NCI-H82 treated with DMSO at 0.1 percent for 48 hours (cell line): ENCODE results near the gene GRID2.

Source experiments
- DNase-seq: peaks from one replicate; lab custom pipeline; 2025; ENCODE audit not compliant: unreplicated experiment; lab: John Stamatoyannopoulos, UW

Gene GRID2

DNA sequence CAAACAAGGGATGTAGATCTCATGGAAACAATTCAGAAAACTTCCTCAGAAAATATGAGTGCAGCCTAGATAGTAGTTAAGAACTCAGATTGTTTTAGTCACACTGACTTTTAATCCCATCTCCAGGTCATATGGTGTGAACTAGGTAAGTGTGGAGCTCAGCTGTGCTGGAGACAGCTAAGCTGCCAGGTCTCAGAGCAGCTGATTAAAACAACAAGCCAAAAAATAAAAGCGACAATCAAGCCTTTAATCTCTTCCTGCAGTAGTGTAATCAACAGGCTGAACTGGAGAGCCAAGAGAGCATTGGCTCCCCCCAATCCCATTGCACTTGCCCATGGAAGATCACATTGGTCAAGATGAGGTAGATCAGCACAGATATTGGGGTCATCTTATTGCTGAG lies 1426.5 kb downstream of the GRID2 start:
- DNase-seq: peak; percentile 1

GRCh38 chr4:93730760-93731159 lies 1427.0 kb downstream of the GRID2 start:
- no peak for DNase-seq

DNA sequence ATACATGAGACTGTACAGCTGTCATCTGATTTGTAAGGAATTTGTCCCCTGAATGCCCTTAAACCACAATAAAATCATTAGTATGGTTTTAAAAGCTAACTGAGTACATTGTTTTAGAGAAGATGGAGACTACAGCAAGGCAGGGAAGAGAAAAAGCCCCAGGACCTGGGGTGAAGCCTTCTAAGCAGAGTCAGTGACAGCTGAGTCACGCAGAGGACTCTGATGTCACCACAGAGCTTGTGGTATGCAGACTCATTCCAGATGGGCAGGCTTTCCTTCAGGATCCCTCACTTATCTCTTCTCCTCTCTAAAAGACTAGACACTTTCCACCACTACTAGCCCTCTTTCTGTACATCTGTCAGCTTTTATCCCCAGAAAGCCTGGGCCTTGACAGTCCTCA lies 1427.7 kb downstream of the GRID2 start:
- no peak for DNase-seq

- DNase-seq: no peak
Observed at GRCh38 chr4:93732509-93732908, 1428.7 kb downstream of the GRID2 start.

GRCh38 chr4:93740890-93741289 lies 1437.1 kb downstream of the GRID2 start:
- DNase-seq: no peak

DNA sequence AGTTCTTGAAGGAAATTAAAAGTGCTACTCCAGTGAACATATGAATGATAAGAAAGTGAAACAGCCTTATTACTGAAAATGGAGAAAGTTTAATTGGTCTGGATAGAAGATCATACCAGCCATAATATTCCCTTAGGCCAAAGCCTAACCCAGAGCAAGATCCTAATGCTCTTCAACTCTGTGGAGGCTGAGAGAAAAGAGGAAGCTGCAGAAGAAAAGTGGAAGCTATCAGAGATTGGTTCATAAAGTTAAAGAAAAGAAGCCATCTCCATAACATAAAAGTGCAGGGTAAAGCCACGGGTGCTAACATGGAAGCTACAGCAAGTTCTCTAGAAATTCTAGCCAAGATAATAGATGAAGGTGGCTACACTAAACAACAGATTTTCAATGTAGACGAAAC lies 1439.3 kb downstream of the GRID2 start:
- DNase-seq: no peak

- no peak for DNase-seq
Observed at GRCh38 chr4:93743635-93744034, 1439.9 kb downstream of the GRID2 start.

DNA sequence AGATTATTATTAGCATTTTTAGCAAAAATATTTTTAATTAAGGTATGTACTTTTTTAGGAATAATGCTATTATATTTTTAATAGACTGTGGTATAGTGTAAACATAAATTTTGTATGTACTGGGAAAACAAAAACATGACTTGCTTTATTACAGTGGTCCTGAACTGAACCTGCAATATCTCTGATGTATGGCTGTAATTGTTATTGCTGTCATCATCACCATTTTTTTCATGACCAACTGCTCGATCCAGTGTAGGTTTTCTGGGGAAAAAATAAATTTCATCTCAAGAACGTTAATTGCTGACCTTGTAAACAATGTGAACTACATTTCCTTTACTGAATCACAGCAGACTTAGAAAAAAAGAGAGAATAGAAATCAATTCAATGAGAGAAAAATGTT lies 1441.2 kb downstream of the GRID2 start:
- DNase-seq: no peak

DNA sequence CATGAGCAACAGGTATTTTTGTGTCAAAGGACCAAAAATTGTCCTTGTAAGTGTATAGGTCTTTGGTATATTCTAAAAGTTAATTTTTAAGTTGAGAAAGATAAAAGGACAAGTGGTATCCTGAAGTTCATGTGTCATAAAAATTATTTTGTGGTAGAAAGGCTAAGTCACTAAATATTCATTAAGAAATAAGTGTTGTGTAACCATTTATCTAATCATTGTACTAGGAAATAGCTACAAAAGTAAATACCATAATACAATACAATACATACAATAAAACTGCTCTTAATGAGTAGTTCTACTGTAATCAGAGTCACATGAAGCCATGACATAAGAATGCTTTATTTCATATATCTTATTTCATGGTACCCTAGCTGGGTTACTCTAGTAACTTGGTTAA lies 1442.3 kb downstream of the GRID2 start:
- no peak for DNase-seq

GRCh38 chr4:93747220-93747619 lies 1443.5 kb downstream of the GRID2 start:
- DNase-seq: no peak

- DNase-seq: no peak
Observed at GRCh38 chr4:93748373-93749291, 1444.9 kb downstream of the GRID2 start.

GRCh38 chr4:93749292-93749761 lies 1445.6 kb downstream of the GRID2 start:
- DNase-seq: no peak

GRCh38 chr4:93751411-93751810 lies 1447.6 kb downstream of the GRID2 start:
- no peak for DNase-seq

GRCh38 chr4:93756101-93756500 lies 1452.3 kb downstream of the GRID2 start:
- DNase-seq: no peak

- no peak for DNase-seq
Observed at GRCh38 chr4:93759506-93759905, 1455.7 kb downstream of the GRID2 start.

DNA sequence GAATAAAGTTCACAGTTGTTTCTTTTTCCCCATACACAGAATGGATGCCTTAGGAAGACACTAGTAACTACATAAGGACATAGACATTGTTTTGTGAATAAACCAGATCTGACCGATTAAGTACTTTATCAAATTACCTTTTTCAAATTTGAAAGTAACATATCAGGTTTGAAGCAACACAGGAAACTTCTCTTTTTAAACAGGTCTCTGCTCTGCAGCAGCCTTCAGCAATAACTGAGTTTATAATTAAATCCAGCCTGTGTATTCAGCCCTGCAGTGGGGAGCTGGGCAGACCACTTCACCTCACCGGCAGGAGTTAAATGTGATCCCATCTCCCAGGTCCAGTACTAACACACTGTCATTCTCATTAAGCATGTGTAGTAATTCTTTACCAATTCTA lies 1456.5 kb downstream of the GRID2 start:
- DNase-seq: no peak

DNA sequence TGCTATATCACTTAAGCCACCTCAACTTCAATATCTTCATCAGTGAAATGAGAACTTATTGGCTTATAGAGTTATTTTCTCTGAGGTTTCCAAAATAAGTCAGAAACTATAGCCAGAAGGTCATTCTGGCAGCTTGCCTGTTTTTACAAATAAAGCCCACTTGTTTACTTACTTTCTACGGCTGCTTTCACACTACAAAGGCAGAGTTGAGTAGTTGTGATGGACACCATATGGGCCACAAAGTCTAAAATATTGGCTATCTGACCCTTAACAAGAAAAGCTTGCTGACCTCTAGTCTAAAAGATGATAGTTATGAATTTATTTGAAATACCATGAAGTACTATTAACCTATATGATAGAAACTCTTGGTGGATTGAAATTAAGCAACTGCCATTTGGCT lies 1457.5 kb downstream of the GRID2 start:
- DNase-seq: no peak

GRCh38 chr4:93764639-93765246 lies 1461.0 kb downstream of the GRID2 start:
- peak; percentile 32 for DNase-seq

DNA sequence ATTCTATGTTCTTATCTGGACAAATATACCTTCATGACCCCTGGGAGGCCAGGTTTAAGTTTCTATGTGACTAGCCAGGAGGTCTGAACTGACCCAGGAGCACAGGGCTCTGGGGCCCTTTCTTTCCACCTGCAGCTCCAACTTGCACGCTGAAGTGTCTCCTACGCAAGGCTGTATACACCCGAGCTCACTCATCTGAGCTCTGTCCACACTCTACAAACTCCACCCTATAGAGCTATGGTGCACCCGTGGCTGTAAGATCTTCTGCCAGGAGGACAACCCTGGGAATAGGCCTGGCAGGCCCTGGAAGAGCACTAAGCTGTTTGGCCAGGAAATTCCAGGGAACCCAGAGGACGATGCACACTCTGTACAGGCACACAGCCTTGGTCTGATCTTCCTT lies 1464.2 kb downstream of the GRID2 start:
- DNase-seq: no peak

DNA sequence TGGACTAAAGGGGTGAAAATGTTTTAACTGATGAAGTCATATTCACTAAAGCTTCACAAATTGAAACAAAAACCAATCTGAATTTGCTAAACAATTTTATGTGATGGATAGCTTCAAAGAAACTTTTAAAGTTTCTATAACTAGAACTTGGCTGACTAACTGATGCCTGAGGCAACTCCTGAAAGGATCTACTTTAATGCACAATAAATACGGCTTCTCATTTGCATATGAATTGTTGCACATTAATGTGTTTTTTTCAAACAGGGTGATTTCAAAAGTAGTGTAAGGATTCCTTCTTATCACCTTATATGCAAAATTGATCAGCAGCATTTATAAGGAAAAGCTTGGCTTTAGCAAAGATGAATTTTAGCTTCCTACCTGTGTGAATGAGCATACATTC lies 1466.4 kb downstream of the GRID2 start:
- DNase-seq: no peak

GRCh38 chr4:93771640-93772411 lies 1468.1 kb downstream of the GRID2 start:
- DNase-seq: no peak

DNA sequence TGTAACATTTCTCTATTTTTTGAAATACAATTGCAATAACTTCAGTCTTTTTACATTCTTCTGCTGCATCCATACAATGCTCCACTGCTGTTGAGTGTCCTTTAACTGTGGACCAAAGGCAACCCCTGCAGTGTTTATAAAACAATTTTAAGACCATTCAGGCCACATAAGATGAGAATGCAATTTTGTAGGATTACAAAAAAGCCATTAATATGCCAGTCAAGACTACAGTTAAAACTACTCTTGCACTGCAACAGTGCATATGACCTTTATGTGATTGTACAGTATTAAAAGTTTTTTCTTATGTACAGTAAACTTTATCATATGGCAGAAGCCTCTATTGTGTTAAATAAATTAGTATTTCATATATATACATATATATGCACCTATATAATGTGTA lies 1469.1 kb downstream of the GRID2 start:
- no peak for DNase-seq
